Adrenal gland (tissue), 5 donors: ENCODE measurements around the gene TERB1.
A peak's percentile ranks its signal among the peaks of the same experiment; 100 is the strongest.

ENCODE experiments used
- CTCF ChIP-seq, 6 experiments: fragments of 450-650 bp in 4 of 6; fragments of 200-600 bp in 2 of 6; sonication (generic) in 1 of 6; IDR thresholded peaks; 1 replicate in 5 of 6; 2 replicates in 1 of 6; pipeline versions ENCODE4 v1.5.1 to v1.8.0; 2016 to 2021; ENCODE audit warnings: antibody characterized with exemption in 6 of 6, mild to moderate bottlenecking in 2 of 6, moderate library complexity in 1 of 6
- POLR2A ChIP-seq, 2 donors: fragments of 450-650 bp; IDR thresholded peaks; one replicate each; pipeline ENCODE4 v1.6.1; 2017; ENCODE audit warnings: antibody characterized with exemption in 2 of 2, mild to moderate bottlenecking in 2 of 2, moderate library complexity in 1 of 2
- donor health status: DM: no; HTN: no; CAD: no.

GRCh38 chr16:66751992-66752322, 49.4 kb downstream of the TERB1 start:
- TF ChIP-seq CTCF (IDR thresholded peaks at IDR 0.05) = peak in 4 of 6 experiments; percentile 11 to 42 (median 28)
- no peak for TF ChIP-seq POLR2A (IDR thresholded peaks at IDR 0.05)
